ENCODE data around the gene ALX3.

ALX3 gene

DNA sequence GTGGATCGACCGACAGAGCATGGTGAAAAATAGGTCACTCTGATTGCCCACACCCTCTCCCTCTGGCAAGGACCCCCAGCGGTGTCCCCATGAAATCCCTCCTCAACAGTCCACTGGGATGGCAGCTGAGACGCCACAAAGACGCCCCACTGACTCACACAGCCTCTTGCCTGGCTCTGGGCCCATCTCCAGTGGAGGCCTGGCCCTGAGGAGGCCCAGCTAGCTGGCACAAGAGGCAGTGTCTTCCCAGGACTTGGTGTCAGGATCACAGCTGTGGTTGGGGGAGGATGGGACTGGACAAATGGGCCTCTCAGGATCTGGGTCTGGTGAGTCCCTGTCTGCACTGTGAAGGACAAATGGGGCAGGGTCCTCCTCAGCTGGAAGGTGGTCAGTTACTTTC, 4.6 kb downstream of the ALX3 start:
- DNase-seq (ENCODE audit: low read depth): no peak

GRCh38 chr1:110064576-110065337, 5.7 kb downstream of the ALX3 start:
- no peak for DNase-seq (ENCODE audit: low read depth)

DNA sequence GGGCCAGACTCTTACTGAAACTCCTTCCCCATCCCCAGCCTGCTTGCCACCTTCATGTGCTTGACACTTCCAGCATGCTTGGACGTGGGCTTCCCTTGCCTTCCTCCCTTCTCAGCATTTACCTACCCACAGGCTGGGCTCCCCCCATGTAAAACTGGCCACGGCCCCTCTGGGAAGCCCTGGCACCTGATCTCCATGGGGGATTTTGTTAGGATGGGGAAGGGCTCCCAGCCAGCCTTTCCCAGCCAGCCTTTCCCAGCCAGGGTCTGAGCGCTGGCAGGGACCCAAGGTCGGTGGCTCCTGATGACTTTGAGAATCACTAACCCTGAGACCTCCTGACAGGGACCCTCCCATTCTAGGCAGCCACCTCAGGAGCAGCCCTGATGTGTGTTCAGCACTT, 6.7 kb downstream of the ALX3 start:
- DNase-seq (ENCODE audit: low read depth): no peak

DNA sequence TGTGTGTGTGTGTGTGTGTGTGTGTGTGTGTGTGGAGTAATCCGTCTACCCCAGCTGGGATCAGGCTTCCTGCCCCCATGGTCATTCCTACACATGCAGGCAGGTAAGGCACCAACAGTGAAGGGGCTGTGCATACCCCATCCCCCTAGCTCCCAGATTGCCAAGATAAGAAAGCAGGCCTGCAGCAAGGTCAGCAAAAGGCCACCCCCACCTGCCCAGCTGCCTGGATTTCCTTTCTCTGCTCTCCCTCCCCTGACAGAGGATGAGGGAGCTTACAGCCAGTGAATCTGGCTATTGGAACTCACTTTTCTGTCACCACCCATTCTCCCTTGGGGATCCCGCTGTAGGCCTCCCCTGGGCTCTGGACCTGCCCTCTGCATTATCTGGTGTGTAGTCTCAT, 7.9 kb downstream of the ALX3 start:
- no peak for DNase-seq (ENCODE audit: low read depth)

- no peak for DNase-seq (ENCODE audit: low read depth)
These were observed 9.1 kb downstream of the ALX3 start for GRCh38 chr1:110061341-110061740.

DNA sequence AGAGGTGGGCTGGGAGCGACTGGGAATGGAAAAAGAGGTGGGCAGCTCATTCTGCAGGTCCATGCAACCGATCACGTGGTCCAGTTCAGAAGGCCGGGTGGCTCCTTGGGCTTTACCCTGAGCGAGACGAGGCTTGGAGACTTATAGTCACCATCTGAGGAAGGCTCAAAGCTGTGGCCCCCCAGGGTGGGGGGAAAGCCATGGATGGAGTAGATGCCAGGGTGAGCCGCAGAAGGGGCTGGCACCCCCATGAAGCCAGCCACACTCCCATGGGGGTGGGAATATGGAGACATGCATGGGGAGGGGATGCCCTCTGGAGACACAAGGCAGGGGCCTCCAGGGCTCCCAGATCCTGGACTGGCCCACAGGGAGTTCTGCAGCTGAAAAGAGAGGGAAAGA, 9.8 kb downstream of the ALX3 start:
- no peak for DNase-seq (ENCODE audit: low read depth)

- DNase-seq (ENCODE audit: low read depth): peak; percentile 73
These were observed 10.3 kb downstream of the ALX3 start for GRCh38 chr1:110060034-110060661.

DNA sequence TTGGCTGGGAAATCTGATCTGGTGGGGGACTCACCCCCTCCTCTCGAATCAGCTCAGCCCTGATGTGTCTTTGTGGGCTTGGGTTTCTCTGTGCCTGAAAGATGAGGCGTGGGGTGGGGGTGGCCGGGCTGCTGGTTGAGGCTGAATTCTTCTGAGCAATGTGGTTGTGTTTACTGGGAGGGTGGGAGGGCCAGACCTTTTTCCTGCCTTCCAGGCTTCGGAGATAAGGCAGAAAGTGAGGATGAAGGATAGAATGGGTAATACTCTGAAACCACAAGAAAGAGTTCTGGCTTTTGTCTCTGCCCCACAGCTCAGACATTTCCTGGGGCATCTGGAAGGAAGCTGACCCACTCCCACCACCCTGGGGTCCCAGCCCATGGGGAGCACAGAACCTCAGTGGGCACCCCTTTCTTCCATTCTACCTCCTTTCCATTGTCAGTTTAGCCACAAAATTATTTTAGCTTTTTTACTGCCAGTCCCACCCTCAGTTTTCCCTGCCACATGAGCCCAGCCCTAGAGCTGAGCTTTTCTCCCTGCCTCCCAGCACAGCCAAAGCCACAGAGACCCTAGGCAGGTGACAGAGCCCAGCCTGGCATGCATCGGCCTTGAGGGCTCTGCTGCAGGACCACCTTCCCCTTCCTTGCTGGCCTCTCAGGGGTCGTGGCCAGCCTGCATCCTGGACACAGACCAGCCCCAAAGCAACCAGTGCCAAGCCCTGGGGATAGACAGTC, 11.2 kb downstream of the ALX3 start:
- no peak for DNase-seq (ENCODE audit: low read depth)

DNA sequence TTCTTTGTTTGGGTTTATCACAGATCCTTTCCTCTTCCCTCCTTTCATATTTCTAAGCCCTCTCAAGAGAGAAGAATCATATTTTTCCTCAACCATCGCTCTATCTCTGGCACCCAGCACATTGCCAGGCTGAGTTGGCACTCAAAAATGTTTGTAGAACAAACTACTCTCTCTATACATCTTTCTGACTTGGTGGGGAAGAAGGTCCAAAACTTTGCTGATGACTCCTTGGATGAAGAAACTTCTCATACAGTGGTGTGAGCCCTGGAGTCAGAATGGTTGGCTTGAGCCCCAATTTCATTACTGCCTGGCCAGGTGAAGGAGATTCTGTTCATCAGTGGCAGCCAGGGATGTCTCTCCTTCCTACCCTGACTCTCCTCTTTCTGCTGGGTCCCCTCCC, 11.9 kb downstream of the ALX3 start:
- DNase-seq (ENCODE audit: low read depth): no peak

DNA sequence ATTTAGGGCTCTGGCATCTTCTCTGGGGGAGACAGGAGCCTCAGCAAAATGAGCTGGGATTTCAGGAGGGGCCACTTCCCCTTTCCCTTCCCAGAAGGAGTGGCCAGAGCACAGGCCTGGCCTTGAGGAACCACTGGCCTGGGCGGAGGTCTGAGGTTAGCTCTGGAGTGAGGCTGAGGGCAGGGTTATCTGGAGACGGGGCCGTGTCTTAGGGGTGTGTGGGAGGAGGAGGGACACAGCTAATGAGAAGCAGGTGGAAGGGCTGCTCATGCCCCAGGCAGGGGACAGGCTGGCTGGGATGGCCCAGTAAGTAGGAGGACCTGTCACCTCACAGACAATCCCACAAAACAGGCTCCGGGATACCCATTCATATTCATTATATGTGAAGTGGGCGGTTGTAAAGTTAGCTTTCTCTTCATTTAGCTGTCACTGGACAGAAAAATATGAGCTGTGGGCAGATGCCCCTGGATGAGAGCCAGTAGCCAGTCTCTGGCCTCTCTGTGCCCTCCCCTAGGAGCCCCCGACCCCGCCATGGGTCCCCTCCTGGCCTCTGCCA, 12.4 kb downstream of the ALX3 start:
- DNase-seq (ENCODE audit: low read depth): no peak

- DNase-seq (ENCODE audit: low read depth): no peak
These were observed 13.7 kb downstream of the ALX3 start for GRCh38 chr1:110056776-110057175.

DNA sequence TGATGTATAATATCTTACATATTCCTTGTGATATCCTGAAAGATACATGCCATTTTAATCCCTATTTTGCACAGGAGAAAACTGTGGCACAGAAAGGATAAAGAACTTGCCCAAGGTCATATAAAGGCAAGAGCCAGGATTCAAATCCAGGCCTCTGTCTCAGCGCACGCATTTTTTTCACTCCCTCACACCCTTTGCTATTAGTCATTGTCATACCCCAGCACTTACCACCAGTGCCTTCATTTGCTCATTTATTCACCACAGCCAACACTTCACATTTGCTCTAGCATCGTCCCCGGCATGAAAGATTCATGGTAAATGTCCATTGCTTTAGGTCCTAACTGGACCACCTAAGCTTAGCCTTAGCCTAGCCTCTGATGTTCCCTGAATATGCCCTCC, 14.2 kb downstream of the ALX3 start:
- no peak for DNase-seq (ENCODE audit: low read depth)

DNA sequence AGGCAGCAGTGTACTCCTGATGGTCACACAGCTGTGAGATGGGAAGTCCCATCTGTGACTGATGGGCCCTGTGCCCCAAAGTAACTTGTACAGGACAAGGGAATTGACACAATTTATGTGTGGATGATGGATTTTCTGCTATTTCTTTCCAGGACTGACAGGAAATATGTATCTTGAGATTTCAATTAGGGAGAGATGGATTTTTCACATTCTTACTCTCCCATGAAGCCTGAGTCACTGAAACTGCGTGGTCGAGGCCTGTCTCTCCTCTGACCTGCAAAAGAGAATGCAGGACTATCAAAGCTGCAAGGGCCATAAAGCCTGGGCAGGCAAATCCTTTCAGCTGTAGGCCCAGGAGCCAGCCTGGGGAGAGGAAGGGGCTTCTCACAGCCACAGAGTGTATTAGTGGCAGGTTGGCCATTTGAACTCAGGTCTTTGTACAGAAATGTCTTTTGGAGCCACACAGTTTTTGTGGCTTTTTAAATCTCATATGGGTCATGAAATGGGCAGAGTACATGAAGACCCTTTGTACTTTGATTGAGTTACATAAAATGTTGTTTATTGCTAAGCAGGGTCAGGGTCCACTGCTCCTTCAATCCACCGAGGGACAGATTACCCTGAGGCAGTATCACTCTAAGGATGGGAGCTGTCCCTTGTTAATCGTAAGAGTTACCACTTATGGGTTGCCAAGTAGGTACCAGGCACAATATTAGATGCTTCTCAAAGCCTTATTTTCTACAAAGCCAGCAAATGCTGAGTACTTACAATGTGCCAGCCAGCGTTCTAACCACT, 14.8 kb downstream of the ALX3 start:
- no peak for DNase-seq (ENCODE audit: low read depth)

GRCh38 chr1:110053552-110054428, 16.7 kb downstream of the ALX3 start:
- peak; percentile 70 for DNase-seq (ENCODE audit: low read depth)

DNA sequence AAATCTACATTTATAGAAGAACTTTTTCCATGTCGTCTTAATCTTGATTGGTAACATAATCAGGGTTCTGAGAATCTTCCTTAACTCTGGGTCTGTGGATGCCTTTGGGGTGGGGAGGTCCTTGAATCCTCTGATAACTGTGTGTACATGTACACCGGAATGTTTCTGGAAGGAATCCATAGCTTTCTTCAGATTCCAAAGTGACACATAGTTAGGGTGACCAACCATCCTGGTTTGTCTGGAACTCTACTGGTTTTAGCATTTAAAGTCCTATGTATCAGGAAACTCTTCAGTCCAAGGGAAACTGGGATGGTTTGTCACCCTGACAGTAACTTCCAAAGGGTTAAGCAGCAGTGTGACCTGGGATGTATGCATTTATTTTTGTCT, 19.2 kb downstream of the ALX3 start:
- DNase-seq (ENCODE audit: low read depth): no peak

DNA sequence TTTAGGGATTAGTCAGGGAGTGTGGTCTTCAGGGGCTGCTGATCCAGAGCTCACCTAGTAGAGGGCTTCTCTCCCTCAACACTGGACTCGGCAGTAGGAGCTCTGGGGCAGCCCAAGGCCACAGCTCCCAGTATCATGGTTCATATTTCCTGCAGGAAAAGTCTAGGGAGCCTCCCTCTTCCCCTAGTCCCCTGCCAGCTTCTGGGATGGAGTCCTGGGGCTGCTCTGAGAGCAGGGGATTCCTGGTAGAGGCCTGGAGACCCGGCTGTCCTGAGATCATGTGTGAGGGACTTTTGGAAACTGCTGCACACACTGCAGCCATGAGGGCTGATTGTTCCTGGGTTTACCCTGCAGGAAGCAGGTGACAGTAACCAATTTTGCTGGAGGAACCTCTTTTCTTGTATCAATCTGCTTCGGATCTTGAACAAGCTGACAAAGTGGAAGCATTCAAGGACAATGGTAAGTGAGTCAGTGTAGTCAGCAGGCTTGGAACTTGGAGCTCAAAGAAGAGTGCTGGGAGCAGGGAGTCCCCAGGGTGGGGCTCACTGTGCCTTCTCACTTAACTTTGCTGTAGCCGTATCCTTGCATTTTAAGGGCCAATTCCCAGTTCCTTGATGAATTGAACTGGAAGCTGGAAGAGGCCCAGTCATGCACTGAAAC, 19.7 kb downstream of the ALX3 start:
- no peak for DNase-seq (ENCODE audit: low read depth)

- no peak for DNase-seq (ENCODE audit: low read depth)
These were observed 20.5 kb downstream of the ALX3 start for GRCh38 chr1:110049801-110050601.

- no peak for DNase-seq (ENCODE audit: low read depth)
These were observed 21.4 kb downstream of the ALX3 start for GRCh38 chr1:110048923-110049601.

DNA sequence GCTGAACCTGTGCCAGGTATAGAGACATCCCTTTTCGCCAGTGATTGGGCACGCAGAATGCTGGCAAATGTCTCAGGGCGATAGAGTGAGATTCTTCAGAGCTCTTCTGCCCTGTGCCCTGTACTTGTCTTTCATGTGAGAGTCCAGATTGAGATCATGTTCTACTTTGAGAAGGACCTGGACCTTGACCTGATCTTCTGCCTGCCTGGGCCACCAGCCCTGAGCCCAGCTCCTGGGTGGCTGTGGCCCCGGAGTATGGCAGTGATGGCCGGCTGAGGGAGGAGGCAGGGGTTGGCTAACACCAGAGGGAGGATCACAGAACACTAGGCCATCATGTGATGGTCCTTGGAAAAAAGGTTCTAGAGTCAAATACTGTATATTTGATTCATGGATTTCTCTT, 22.2 kb downstream of the ALX3 start:
- no peak for DNase-seq (ENCODE audit: low read depth)
